Panc1 (cell line): ENCODE measurements around the gene C1GALT1C1.

Experiments used
- TF ChIP-seq, protein P1 (sequence below): fragments of 450-650 bp; IDR thresholded peaks from 2 replicates; pipeline ENCODE4 v1.5.1; 2017; ENCODE audit warnings: mild to moderate bottlenecking
- TF ChIP-seq, protein P2 (sequence below), 2 experiments: IDR thresholded peaks; 2 replicates each; pipeline ENCODE4 v1.6.1; 2011 to 2012; ENCODE audit warnings: low read depth in 2 of 2, control low read depth in 1 of 2, low read length in 1 of 2, mild to moderate bottlenecking in 1 of 2, moderate library complexity in 1 of 2; ENCODE audit not compliant: insufficient read depth in 1 of 2

DNA sequence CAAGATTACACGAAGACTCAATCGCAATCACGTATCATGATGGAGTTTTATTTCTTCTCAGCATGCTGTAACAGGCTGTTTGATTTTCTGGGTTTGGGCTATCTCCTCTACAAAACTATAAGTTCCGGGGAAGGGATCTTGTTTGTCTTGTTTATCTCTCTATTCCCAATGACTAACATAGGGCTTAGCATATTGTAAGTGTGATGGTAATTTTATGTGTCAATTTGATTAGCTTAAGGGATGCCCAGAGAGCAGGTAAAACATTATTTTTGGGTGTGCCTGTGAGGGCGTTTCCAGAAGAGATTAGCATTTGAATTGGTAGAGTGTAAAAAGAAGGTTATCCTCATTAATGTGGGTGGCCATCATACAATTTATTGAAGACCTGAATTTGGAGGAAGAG lies 32.8 kb upstream of the C1GALT1C1 start:
- TF ChIP-seq, protein P1, sequence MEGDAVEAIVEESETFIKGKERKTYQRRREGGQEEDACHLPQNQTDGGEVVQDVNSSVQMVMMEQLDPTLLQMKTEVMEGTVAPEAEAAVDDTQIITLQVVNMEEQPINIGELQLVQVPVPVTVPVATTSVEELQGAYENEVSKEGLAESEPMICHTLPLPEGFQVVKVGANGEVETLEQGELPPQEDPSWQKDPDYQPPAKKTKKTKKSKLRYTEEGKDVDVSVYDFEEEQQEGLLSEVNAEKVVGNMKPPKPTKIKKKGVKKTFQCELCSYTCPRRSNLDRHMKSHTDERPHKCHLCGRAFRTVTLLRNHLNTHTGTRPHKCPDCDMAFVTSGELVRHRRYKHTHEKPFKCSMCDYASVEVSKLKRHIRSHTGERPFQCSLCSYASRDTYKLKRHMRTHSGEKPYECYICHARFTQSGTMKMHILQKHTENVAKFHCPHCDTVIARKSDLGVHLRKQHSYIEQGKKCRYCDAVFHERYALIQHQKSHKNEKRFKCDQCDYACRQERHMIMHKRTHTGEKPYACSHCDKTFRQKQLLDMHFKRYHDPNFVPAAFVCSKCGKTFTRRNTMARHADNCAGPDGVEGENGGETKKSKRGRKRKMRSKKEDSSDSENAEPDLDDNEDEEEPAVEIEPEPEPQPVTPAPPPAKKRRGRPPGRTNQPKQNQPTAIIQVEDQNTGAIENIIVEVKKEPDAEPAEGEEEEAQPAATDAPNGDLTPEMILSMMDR = no peak
- TF ChIP-seq, protein P2, sequence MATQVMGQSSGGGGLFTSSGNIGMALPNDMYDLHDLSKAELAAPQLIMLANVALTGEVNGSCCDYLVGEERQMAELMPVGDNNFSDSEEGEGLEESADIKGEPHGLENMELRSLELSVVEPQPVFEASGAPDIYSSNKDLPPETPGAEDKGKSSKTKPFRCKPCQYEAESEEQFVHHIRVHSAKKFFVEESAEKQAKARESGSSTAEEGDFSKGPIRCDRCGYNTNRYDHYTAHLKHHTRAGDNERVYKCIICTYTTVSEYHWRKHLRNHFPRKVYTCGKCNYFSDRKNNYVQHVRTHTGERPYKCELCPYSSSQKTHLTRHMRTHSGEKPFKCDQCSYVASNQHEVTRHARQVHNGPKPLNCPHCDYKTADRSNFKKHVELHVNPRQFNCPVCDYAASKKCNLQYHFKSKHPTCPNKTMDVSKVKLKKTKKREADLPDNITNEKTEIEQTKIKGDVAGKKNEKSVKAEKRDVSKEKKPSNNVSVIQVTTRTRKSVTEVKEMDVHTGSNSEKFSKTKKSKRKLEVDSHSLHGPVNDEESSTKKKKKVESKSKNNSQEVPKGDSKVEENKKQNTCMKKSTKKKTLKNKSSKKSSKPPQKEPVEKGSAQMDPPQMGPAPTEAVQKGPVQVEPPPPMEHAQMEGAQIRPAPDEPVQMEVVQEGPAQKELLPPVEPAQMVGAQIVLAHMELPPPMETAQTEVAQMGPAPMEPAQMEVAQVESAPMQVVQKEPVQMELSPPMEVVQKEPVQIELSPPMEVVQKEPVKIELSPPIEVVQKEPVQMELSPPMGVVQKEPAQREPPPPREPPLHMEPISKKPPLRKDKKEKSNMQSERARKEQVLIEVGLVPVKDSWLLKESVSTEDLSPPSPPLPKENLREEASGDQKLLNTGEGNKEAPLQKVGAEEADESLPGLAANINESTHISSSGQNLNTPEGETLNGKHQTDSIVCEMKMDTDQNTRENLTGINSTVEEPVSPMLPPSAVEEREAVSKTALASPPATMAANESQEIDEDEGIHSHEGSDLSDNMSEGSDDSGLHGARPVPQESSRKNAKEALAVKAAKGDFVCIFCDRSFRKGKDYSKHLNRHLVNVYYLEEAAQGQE (IDR thresholded peaks at IDR 0.05; ENCODE audit: insufficient read depth in 1 of 2, low read depth in 2 of 2, low read length in 1 of 2) = no peak
